HFFc6 (cell line): ENCODE measurements around the gene WDR35. TPM values are rescaled to one million over a fixed set of nuclear protein-coding genes. Genes with fewer than 3 reads are reported as not detected.
A peak's percentile ranks its signal among the peaks of the same experiment; 100 is the strongest.

ENCODE experiments used
- DNase-seq: peaks from one replicate; pipeline ENCODE4 v3.0.0-alpha.2; 2018
- H3K27ac Mint-ChIP-seq: 2 replicates; pipeline ENCODE4 v1.8.0; 2020; ENCODE audit warnings: mild to moderate bottlenecking, mixed read lengths
- H3K27me3 Mint-ChIP-seq: 2 replicates; pipeline ENCODE4 v1.8.0; 2021; ENCODE audit warnings: mild to moderate bottlenecking, moderate library complexity, mixed read lengths; ENCODE audit not compliant: insufficient read depth
- H3K36me3 Mint-ChIP-seq: 2 replicates; pipeline ENCODE4 v1.8.0; 2021; ENCODE audit warnings: low read depth, mixed read lengths
- H3K4me1 Mint-ChIP-seq: 2 replicates; pipeline ENCODE4 v1.8.0; 2020; ENCODE audit warnings: low read depth, mixed read lengths
- H3K4me3 Mint-ChIP-seq: 2 replicates; pipeline ENCODE4 v1.8.0; 2020; ENCODE audit warnings: mild to moderate bottlenecking, moderate library complexity, mixed read lengths
- H3K9me3 Mint-ChIP-seq: 2 replicates; pipeline ENCODE4 v1.8.0; 2020; ENCODE audit warnings: mild to moderate bottlenecking, mixed read lengths
- CTCF ChIP-seq: fragments of 200-600 bp; sonication (generic); IDR thresholded peaks from 2 replicates; pipeline ENCODE4 v1.5.0; 2021; ENCODE audit warnings: antibody characterized with exemption, mild to moderate bottlenecking
- total RNA-seq, 6 experiments: library from RNA; stranded (reverse); fragmentation: NEBNext Ultra II Directional; extraction: Animal tissue kit (Norgen Biotek cat#: 25700); gene quantifications; 2 replicates in 1 of 6; 3 replicates in 5 of 6; pipeline ENCODE4 v1.2.3, GENCODE V29; 2021

WDR35 gene
- total RNA-seq, 6 experiments from 2014 or later: 4.5 to 5.4 (median 5.2) TPM

DNA sequence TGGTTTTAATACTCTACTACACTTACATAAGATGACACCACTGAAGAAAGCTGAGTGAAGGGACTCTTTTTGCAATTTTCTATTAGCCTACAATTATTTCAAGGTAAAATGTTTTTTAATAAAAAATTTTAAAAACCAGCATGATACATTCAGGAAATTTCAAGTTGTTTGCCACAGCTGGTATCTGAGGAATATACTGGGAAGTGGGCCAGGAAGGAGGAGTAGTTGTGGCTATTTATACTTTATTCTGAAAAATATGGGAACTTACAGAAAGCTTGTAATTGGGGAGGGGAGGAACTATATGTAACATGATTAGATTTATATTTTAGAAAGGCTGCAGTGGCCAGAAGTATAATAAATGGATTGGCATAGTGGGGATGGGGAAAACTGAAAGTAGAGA is 40.8 kb downstream of the WDR35 start:
- Mint-ChIP-seq H3K27me3 (no peaks in the 10 kb centered on the region), H3K4me3 (no peak overlapping the region), H3K9me3 (no peaks in the 10 kb centered on the region), H3K27ac (no peak overlapping the region), H3K36me3 (no peaks in the 10 kb centered on the region), H3K4me1 (peaks cover 21% of the 10 kb centered on the region)
- TF ChIP-seq CTCF: no peak
- DNase-seq: peak; percentile 25

- peaks cover 21% of the 10 kb centered on the region for H3K4me1 Mint-ChIP-seq
- no peaks in the 10 kb centered on the region for H3K27me3 Mint-ChIP-seq
- DNase-seq: no peak
- no peak for TF ChIP-seq CTCF
- H3K36me3 Mint-ChIP-seq: no peaks in the 10 kb centered on the region
- no peaks in the 10 kb centered on the region for H3K9me3 Mint-ChIP-seq
- H3K27ac Mint-ChIP-seq: no peak overlapping the region
- no peak overlapping the region for H3K4me3 Mint-ChIP-seq
Observed at GRCh38 chr2:19947184-19947940, 42.5 kb downstream of the WDR35 start.

DNA sequence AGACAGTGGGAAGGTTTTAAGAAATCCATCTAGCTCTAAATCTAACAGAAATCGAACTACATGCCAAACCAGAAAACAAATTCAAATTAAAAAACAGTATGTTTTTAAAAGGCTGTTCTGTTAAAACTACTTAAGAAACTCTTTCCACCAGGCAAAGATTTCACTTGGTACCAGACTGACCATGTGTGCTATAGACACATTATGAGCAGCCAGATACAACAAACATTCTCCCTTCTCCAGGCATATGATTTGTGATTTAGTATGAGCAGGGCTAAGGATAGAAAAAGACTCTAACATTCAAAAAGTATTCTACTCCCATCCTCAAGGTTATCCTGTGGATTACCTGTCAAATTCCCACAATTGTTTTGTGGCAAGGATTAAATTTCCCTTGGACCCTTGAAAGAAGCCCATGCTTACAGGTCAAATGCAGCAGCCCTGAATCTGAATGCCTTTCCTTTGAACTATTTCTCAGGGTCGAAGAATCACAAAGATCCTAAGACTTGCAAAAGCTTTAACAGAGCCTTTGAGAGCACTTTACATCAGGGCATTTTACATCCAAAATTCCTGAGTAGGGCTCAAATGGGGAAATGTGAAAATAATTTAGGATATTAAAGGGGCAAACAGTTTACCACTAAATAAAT is 45.6 kb downstream of the WDR35 start:
- no peak for DNase-seq
- H3K36me3 Mint-ChIP-seq: peaks cover 5% of the 10 kb centered on the region; the same call in 1 of the 2 replicates
- TF ChIP-seq CTCF: no peak
- no peak overlapping the region for H3K27ac Mint-ChIP-seq
- H3K9me3 Mint-ChIP-seq: no peaks in the 10 kb centered on the region
- peaks cover 17% of the 10 kb centered on the region for H3K4me1 Mint-ChIP-seq
- no peaks in the 10 kb centered on the region for H3K27me3 Mint-ChIP-seq
- H3K4me3 Mint-ChIP-seq: no peak overlapping the region

DNA sequence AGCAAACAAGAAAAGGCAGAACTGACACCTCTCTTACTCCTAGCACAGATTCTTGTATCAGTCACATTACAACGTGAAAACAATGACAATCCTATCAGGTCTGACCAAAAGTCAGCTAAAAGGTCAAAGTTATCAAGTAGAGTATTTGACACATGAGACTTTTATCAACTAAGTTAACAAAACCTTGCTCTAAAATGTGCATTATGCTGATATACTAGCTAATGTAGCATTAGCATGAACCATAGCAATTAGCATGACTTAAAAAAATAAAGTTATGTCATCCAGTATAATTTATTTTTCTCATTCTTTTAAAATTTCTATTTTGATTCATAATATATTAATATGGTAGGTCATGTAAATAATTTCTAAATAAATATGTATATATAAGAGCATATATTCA is 46.7 kb downstream of the WDR35 start:
- peaks cover 5% of the 10 kb centered on the region; the same call in 1 of the 2 replicates for H3K36me3 Mint-ChIP-seq
- no peak for DNase-seq
- no peak overlapping the region for H3K4me3 Mint-ChIP-seq
- no peak for TF ChIP-seq CTCF
- H3K4me1 Mint-ChIP-seq: peaks cover 10% of the 10 kb centered on the region
- no peaks in the 10 kb centered on the region for H3K9me3 Mint-ChIP-seq
- H3K27me3 Mint-ChIP-seq: no peaks in the 10 kb centered on the region
- H3K27ac Mint-ChIP-seq: no peak overlapping the region

DNA sequence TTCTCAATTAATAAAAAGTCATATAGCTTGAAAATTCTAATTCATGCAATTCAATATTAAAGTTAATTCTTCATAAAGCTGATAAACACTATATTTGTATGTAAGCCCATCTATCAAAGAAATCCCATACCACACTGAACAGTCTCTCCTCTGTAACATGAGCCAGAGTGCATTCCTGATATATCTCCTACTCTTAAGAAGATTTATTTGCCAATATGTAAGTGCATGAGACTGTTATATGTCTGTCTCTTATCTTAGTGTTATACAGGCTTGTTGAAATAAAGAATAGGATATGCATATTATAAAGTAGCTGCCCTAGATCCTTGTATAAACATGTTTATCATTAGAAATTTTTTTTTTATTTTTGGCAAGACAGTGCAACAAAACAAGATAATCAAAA is 47.7 kb downstream of the WDR35 start:
- Mint-ChIP-seq H3K4me1 (peaks cover 3% of the 10 kb centered on the region), H3K27ac (no peak overlapping the region), H3K36me3 (peaks cover 5% of the 10 kb centered on the region; the same call in 1 of the 2 replicates), H3K27me3 (no peaks in the 10 kb centered on the region), H3K4me3 (no peak overlapping the region), H3K9me3 (no peaks in the 10 kb centered on the region)
- no peak for DNase-seq
- TF ChIP-seq CTCF: no peak
